ENCODE results near the gene ADAMTSL1.

ADAMTSL1 gene

GRCh38 chr9:18825656-18826170 is 351.8 kb downstream of the ADAMTSL1 start:
- DNase-seq, result no peak

GRCh38 chr9:18826248-18826647 is 352.3 kb downstream of the ADAMTSL1 start:
- no peak for DNase-seq

- no peak for DNase-seq
Measured at GRCh38 chr9:18829066-18829465, 355.1 kb downstream of the ADAMTSL1 start.

- DNase-seq, result no peak
Measured at GRCh38 chr9:18829873-18830272, 355.9 kb downstream of the ADAMTSL1 start.

- no peak for DNase-seq
Measured at GRCh38 chr9:18834740-18835361, 360.9 kb downstream of the ADAMTSL1 start.

- no peak for DNase-seq
Measured at GRCh38 chr9:18837402-18837801, 363.4 kb downstream of the ADAMTSL1 start.

- DNase-seq, result no peak
Measured at GRCh38 chr9:18847576-18848275, 373.8 kb downstream of the ADAMTSL1 start.

- no peak for DNase-seq
Measured at GRCh38 chr9:18848657-18849056, 374.7 kb downstream of the ADAMTSL1 start.

GRCh38 chr9:18849270-18849669 is 375.3 kb downstream of the ADAMTSL1 start:
- no peak for DNase-seq

- no peak for DNase-seq
Measured at GRCh38 chr9:18849890-18850677, 376.1 kb downstream of the ADAMTSL1 start.

GRCh38 chr9:18851069-18851795 is 377.3 kb downstream of the ADAMTSL1 start:
- DNase-seq, result no peak

- DNase-seq, result no peak
Measured at GRCh38 chr9:18855656-18856055, 381.7 kb downstream of the ADAMTSL1 start.

GRCh38 chr9:18857334-18857733 is 383.4 kb downstream of the ADAMTSL1 start:
- no peak for DNase-seq

GRCh38 chr9:18857769-18858168 is 383.8 kb downstream of the ADAMTSL1 start:
- DNase-seq, result no peak

- DNase-seq, result no peak
Measured at GRCh38 chr9:18861609-18862544, 387.9 kb downstream of the ADAMTSL1 start.

GRCh38 chr9:18863791-18864190 is 389.8 kb downstream of the ADAMTSL1 start:
- no peak for DNase-seq

- DNase-seq, result no peak
Measured at GRCh38 chr9:18864516-18864915, 390.6 kb downstream of the ADAMTSL1 start.

GRCh38 chr9:18865542-18865941 is 391.6 kb downstream of the ADAMTSL1 start:
- no peak for DNase-seq

GRCh38 chr9:18866121-18866831 is 392.3 kb downstream of the ADAMTSL1 start:
- no peak for DNase-seq

GRCh38 chr9:18869725-18870124 is 395.8 kb downstream of the ADAMTSL1 start:
- no peak for DNase-seq

- DNase-seq, result no peak
Measured at GRCh38 chr9:18874069-18874468, 400.1 kb downstream of the ADAMTSL1 start.
